GM12878 (cell line): ENCODE results near the gene PTCH2. TPM values are rescaled to one million over a fixed set of nuclear protein-coding genes. Genes with fewer than 3 reads are reported as not detected.

Experiments
- ATAC-seq: fragments of 200-7000 bp; cut with Tn5 transposase; 3 replicates; pipeline ENCODE4 v1.9.1; 2020; ENCODE audit warnings: mild to moderate bottlenecking, moderate library complexity
- BruUV-seq: library from RNA; stranded (reverse); fragments of 400-500 nt; replicated peaks from 2 replicates; lab custom pipeline; 2021; lab: Mats Ljungman, UMichigan
- CTCF ChIA-PET: fragments of 300-600 bp; sonication (Branson Sonifier 250); formaldehyde crosslinking; extraction: SDS; loops from one replicate; lab custom pipeline; 2021; ENCODE audit warnings: inconsistent platforms; lab: Yijun Ruan, JAX
- POLR2A ChIA-PET: fragments of 350-600 bp; formaldehyde crosslinking; extraction: SDS; loops from one replicate; lab custom pipeline; 2021; ENCODE audit warnings: inconsistent platforms; lab: Charles Lee
- RAD21 ChIA-PET: fragments of 300-600 bp; sonication (Branson Sonifier 250); formaldehyde crosslinking; loops from one replicate; lab custom pipeline; 2023; ENCODE audit warnings: antibody characterized with exemption; ENCODE audit not compliant: unreplicated experiment; lab: Charles Lee
- SMC1A ChIA-PET: fragments of 300-600 bp; sonication (Branson Sonifier 250); formaldehyde crosslinking; loops from one replicate; lab custom pipeline; 2023; ENCODE audit not compliant: unreplicated experiment, uncharacterized antibody; lab: Charles Lee
- DNase-seq: peaks from one replicate; pipeline ENCODE4 v3.0.0-alpha.2; 2011; ENCODE audit warnings: low read depth, low spot score
- FAIRE-seq: peaks from 3 replicates; lab custom pipeline; 2011; peaks lifted over from hg19 to GRCh38; lab: Jason Lieb, UNC
- H2AFZ ChIP-seq: 2 replicates; pipeline ENCODE4 v1.6.0; 2011; ENCODE audit warnings: low read depth, low read length, control low read depth; ENCODE audit not compliant: control insufficient read depth
- H3K27ac ChIP-seq: 2 replicates; pipeline ENCODE4 v1.5.1; 2011; ENCODE audit warnings: control low read depth; ENCODE audit not compliant: control insufficient read depth, insufficient read depth
- H3K27me3 ChIP-seq, 2 experiments: replicated peaks in 1 of 2; 2 replicates each; pipeline versions ENCODE4 v1.6.0 to v1.6.1; 2011; ENCODE audit warnings: low read length in 1 of 2; ENCODE audit not compliant: control insufficient read depth in 2 of 2, insufficient read depth in 2 of 2
- H3K36me3 ChIP-seq, 2 experiments: 2 replicates each; pipeline ENCODE4 v1.5.1; 2011; ENCODE audit warnings: low read length in 1 of 2; ENCODE audit not compliant: control insufficient read depth in 2 of 2, insufficient read depth in 2 of 2
- H3K4me1 ChIP-seq: 2 replicates; pipeline ENCODE4 v1.6.1; 2011; ENCODE audit warnings: mild to moderate bottlenecking, low read length, moderate library complexity, mixed read lengths; ENCODE audit not compliant: control insufficient read depth, insufficient read depth
- H3K4me2 ChIP-seq: 2 replicates; pipeline ENCODE4 v1.6.0; 2011; ENCODE audit warnings: control low read depth; ENCODE audit not compliant: control insufficient read depth, insufficient read depth
- H3K4me3 ChIP-seq: fragments of 200-600 bp; sonication (generic); 2 replicates; pipeline ENCODE4 v1.5.1; 2016
- H3K79me2 ChIP-seq: 2 replicates; pipeline ENCODE4 v1.6.0; 2011; ENCODE audit warnings: low read length; ENCODE audit not compliant: control insufficient read depth, insufficient read depth
- H3K9ac ChIP-seq: 2 replicates; pipeline ENCODE4 v1.8.0; 2011; ENCODE audit warnings: low read length, control low read depth, mixed read lengths; ENCODE audit not compliant: control insufficient read depth, insufficient read depth
- H3K9me3 ChIP-seq: replicated peaks from 3 replicates; pipeline ENCODE4 v1.5.1; 2011; ENCODE audit warnings: mild to moderate bottlenecking, low read length; ENCODE audit not compliant: control insufficient read depth, insufficient read depth
- H4K20me1 ChIP-seq: 2 replicates; pipeline ENCODE4 v1.6.0; 2011; ENCODE audit not compliant: control insufficient read depth, insufficient read depth
- BMI1 ChIP-seq: fragments of 450-650 bp; IDR thresholded peaks from 2 replicates; pipeline ENCODE4 v1.6.1; 2016; ENCODE audit warnings: mild to moderate bottlenecking, moderate library complexity, borderline replicate concordance
- FOXM1 ChIP-seq: IDR thresholded peaks from 2 replicates; pipeline ENCODE4 v1.6.1; 2012; ENCODE audit warnings: low read depth, mild to moderate bottlenecking, inconsistent platforms, low read length, moderate library complexity
- HDAC6 ChIP-seq: fragments of 200-600 bp; sonication (generic); IDR thresholded peaks from one replicate; pipeline ENCODE4 v1.8.0; 2017; ENCODE audit warnings: antibody characterized with exemption; ENCODE audit not compliant: unreplicated experiment
- LARP7 ChIP-seq: fragments of 450-650 bp; IDR thresholded peaks from 2 replicates; pipeline ENCODE4 v1.6.1; 2017; ENCODE audit warnings: mild to moderate bottlenecking
- MTA2 ChIP-seq: fragments of 450-650 bp; IDR thresholded peaks from 2 replicates; pipeline ENCODE4 v1.6.1; 2016; ENCODE audit warnings: low read depth, mild to moderate bottlenecking, moderate library complexity
- NFIC ChIP-seq: IDR thresholded peaks from 2 replicates; pipeline ENCODE4 v1.6.1; 2012; ENCODE audit warnings: low read depth, mild to moderate bottlenecking, inconsistent platforms, low read length, moderate library complexity
- NR2F1 ChIP-seq: fragments of 450-650 bp; conservative IDR thresholded peaks from 2 replicates; pipeline ENCODE4 v1.6.1; 2017; ENCODE audit warnings: mild to moderate bottlenecking
- RCOR1 ChIP-seq: conservative IDR thresholded peaks from 2 replicates; pipeline ENCODE4 v1.6.1; 2012; ENCODE audit warnings: low read depth, low read length, improper control_type of control experiment
- RFX5 ChIP-seq: IDR thresholded peaks from 2 replicates; pipeline ENCODE4 v1.6.1; 2011; ENCODE audit warnings: low read depth, low read length, improper control_type of control experiment
- SIN3A ChIP-seq: IDR thresholded peaks from 2 replicates; pipeline ENCODE4 v1.6.1; 2012; ENCODE audit warnings: low read depth, low read length, improper control_type of control experiment
- SP1 ChIP-seq: IDR thresholded peaks from one replicate; pipeline ENCODE4 v1.6.1; 2011; ENCODE audit warnings: low read depth, low read length
- SREBF2 ChIP-seq: IDR thresholded peaks from 2 replicates; pipeline ENCODE4 v1.6.1; 2012; ENCODE audit warnings: mild to moderate bottlenecking, low read length
- TCF3 ChIP-seq: IDR thresholded peaks from 2 replicates; pipeline ENCODE4 v1.6.1; 2012; ENCODE audit warnings: low read depth, mild to moderate bottlenecking, low read length, borderline replicate concordance; ENCODE audit not compliant: insufficient read depth
- ZNF217 ChIP-seq: fragments of 450-650 bp; IDR thresholded peaks from 2 replicates; pipeline ENCODE4 v1.6.1; 2017; ENCODE audit warnings: antibody characterized with exemption, mild to moderate bottlenecking
- ZNF384 ChIP-seq: IDR thresholded peaks from 2 replicates; pipeline ENCODE4 v1.6.1; 2012; ENCODE audit warnings: low read depth, mild to moderate bottlenecking, low read length, improper control_type of control experiment, borderline replicate concordance
- WGBS: methylation state at CpG from one replicate; pipeline ENCODE4 v1.1.6; 2016; ENCODE audit warnings: low lambda C conversion rate; ENCODE audit not compliant: insufficient replicate concordance, insufficient coverage; ENCODE audit errors: missing lambda C conversion rate; 5-methylcytosine and 5-hydroxymethylcytosine counted together
- in situ Hi-C: fragments of 300-500 bp; cut with MboI; formaldehyde crosslinking; loops from 9 replicates; pipeline ENCODE4 v1.14.3; 2018; ENCODE audit warnings: mixed read lengths
- intact Hi-C: fragments of 100-400 bp; cut with micrococcal nuclease; formaldehyde crosslinking; loops from one replicate; pipeline ENCODE4 v1.14.2; 2022; ENCODE audit not compliant: unreplicated experiment
- polyA plus RNA-seq, 11 experiments: library from polyadenylated mRNA; depleted of rRNA in 4 of 11; unstranded in 6 of 11; stranded (reverse) in 5 of 11; fragments of >200 nt; fragmentation: Nextera tagmentation in 4 of 11; fragmentation: Illumina TruSeq in 1 of 11; extraction: Ambion mirVana in 4 of 11; extraction: Trizol in 1 of 11; gene quantifications; 1 replicate in 1 of 11; 2 replicates in 10 of 11; pipeline versions ENCODE4 v1.2.1 to v1.2.3, GENCODE V29; 2011 to 2016; ENCODE audit warnings: inconsistent platforms in 2 of 11, missing spikeins in 2 of 11, low read depth in 1 of 11
- total RNA-seq, 4 experiments: library from RNA; depleted of rRNA in 3 of 4; stranded (reverse); fragments of >200 nt in 3 of 4; fragmentation: Illumina TruSeq in 1 of 4; extraction: Trizol in 1 of 4; gene quantifications; 2 replicates each; pipeline versions ENCODE4 v1.2.1 to v1.2.3, GENCODE V29; 2013 to 2021
- TF ChIP-seq, protein P1 (sequence below): fragments of 450-650 bp; IDR thresholded peaks from 2 replicates; pipeline ENCODE4 v1.6.1; 2018; ENCODE audit warnings: mild to moderate bottlenecking, low read depth, moderate library complexity; ENCODE audit not compliant: partially characterized antibody
- TF ChIP-seq, protein P2 (sequence below): IDR thresholded peaks from 2 replicates; pipeline ENCODE4 v1.6.1; 2011; ENCODE audit warnings: borderline replicate concordance, low read depth, mild to moderate bottlenecking, moderate library complexity, mixed read lengths, low read length; ENCODE audit not compliant: insufficient read depth; ENCODE audit errors: extremely low read length
- TF ChIP-seq, protein P3 (sequence below): fragments of 450-650 bp; IDR thresholded peaks from 2 replicates; pipeline ENCODE4 v1.6.1; 2016; ENCODE audit warnings: mild to moderate bottlenecking

PTCH2 gene
- total and polyA plus RNA-seq, 10 of the 15 experiments (the other 5 are each of a cell fraction or from before 2014, with no cell fraction given) = 0.03 to 8.4 (median 0.10) TPM

DNA sequence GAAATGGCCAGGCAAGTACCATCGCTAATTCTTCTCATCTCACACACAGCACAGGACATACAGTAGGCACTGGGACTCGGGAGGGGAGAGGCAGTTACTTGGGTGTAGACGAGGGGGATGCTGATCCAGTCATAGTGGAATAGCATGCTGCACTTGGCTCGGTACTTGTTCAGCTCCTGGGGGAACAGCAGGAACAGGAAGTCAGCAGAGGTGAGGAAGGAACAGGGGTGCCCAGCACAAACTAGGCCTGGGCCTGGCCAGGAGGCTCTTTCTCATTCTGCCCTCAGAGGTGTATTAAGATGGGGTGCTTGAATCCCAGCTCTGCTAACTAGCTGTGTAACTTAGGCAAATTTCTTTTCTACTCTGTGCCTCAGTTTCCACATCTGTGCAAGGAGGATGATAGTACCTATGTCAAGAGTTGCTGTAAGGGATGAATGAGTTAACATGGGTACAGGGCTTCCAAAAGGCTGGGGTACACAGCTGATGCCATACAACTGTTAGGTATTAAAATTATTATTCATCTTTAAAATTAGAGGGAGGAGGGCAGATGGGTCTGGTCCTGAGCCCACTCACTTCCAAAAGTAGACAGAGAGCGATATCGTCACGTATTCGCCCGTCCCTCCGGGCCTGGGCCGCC lies 57.4 kb downstream of the PTCH2 start (continued):
- TF ChIP-seq, protein P1, sequence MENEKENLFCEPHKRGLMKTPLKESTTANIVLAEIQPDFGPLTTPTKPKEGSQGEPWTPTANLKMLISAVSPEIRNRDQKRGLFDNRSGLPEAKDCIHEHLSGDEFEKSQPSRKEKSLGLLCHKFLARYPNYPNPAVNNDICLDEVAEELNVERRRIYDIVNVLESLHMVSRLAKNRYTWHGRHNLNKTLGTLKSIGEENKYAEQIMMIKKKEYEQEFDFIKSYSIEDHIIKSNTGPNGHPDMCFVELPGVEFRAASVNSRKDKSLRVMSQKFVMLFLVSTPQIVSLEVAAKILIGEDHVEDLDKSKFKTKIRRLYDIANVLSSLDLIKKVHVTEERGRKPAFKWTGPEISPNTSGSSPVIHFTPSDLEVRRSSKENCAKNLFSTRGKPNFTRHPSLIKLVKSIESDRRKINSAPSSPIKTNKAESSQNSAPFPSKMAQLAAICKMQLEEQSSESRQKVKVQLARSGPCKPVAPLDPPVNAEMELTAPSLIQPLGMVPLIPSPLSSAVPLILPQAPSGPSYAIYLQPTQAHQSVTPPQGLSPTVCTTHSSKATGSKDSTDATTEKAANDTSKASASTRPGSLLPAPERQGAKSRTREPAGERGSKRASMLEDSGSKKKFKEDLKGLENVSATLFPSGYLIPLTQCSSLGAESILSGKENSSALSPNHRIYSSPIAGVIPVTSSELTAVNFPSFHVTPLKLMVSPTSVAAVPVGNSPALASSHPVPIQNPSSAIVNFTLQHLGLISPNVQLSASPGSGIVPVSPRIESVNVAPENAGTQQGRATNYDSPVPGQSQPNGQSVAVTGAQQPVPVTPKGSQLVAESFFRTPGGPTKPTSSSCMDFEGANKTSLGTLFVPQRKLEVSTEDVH = no peak
- TF ChIP-seq MTA2 (no peak), RCOR1 (no peak), HDAC6 (no peak)

DNA sequence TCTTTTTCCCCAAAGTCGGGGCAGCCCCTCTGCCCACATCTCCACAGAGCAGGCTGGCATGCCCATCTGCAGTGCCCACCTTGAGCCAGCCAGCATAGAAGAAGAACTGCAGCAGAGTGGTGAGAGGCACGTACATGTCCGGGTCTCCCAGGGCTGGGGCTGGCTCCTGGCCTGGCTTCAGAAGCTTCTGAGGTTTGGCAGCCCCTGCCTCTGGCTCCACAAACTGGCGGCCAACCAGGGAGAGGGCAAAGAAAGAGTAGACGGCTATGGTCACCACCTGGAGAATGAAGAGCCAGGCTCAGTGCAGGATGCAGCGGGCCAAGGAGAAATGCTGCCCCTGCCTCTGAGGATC lies 58.0 kb downstream of the PTCH2 start:
- 62% methylated on average over 6 of the region's 6 CpGs for WGBS
- Histone ChIP-seq H3K4me2 (peak overlapping the region; percentile 95), H4K20me1 (no peaks in the 10 kb centered on the region; the same call in 1 of the 2 replicates), H3K79me2 (no peaks in the 10 kb centered on the region; the same call in 1 of the 2 replicates), H3K4me1 (peaks cover 30% of the 10 kb centered on the region), H3K9me3 (no peaks in the 10 kb centered on the region), H3K4me3 (no peak overlapping the region), H2AFZ (no peak overlapping the region; the same call in 1 of the 2 replicates), H3K27me3 (no peaks in the 10 kb centered on the region), H3K9ac (no peak overlapping the region), H3K27ac (no peak overlapping the region), H3K36me3 (peaks cover 0 to 12% of the 10 kb centered on the region in 2 experiments; a peak in 2 of 4 replicates)
- ChIA-PET CTCF (interaction anchor here (0.6 to 5.2 kb wide), 19 partner anchors 8 to 1936 kb away, joined by 3 to 40 read pairs (median 4); partner anchors contain the start of genes BTBD19, PLK3, RNU5D-1 and RPS8), SMC1A (interaction anchor here (0.6 to 2.5 kb wide), 6 partner anchors 8 to 63 kb away, joined by 3 to 9 read pairs (median 5); partner anchors contain the start of genes PLK3 and RNU5D-1), RAD21 (interaction anchor here (0.6 to 2.8 kb wide), 3 partner anchors 9 to 226 kb away, joined by 4 to 11 read pairs (median 4); partner anchors contain the start of genes HECTD3, PLK3, RPS8 and UROD), POLR2A (interaction anchor here (0.6 to 3.0 kb wide), 9 partner anchors 8 to 1073 kb away, joined by 3 to 29 read pairs (median 6); partner anchors contain the start of genes RNU5D-1 and RPS8)
- no TSS peak for BruUV-seq
- DNase-seq = no peak
- in situ Hi-C loops (no loop called here), intact Hi-C loops (no loop called here)
- peak; percentile 3 for ATAC-seq
- FAIRE-seq = no peak
- TF ChIP-seq NFIC (no peak), SREBF2 (no peak), ZNF384 (no peak), NR2F1 (no peak), ZNF217 (no peak), SIN3A (no peak), RFX5 (no peak), TCF3 (no peak), FOXM1 (no peak), SP1 (no peak), LARP7 (no peak), BMI1 (no peak)
- TF ChIP-seq, protein P2, sequence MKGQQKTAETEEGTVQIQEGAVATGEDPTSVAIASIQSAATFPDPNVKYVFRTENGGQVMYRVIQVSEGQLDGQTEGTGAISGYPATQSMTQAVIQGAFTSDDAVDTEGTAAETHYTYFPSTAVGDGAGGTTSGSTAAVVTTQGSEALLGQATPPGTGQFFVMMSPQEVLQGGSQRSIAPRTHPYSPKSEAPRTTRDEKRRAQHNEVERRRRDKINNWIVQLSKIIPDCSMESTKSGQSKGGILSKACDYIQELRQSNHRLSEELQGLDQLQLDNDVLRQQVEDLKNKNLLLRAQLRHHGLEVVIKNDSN = no peak
- TF ChIP-seq, protein P3, sequence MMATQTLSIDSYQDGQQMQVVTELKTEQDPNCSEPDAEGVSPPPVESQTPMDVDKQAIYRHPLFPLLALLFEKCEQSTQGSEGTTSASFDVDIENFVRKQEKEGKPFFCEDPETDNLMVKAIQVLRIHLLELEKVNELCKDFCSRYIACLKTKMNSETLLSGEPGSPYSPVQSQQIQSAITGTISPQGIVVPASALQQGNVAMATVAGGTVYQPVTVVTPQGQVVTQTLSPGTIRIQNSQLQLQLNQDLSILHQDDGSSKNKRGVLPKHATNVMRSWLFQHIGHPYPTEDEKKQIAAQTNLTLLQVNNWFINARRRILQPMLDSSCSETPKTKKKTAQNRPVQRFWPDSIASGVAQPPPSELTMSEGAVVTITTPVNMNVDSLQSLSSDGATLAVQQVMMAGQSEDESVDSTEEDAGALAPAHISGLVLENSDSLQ = no peak
